Body of pancreas (tissue), 4 donors: Measurements from ENCODE around the gene RPUSD1. TPM values are rescaled to one million over a fixed set of nuclear protein-coding genes. Genes with fewer than 3 reads are reported as not detected.

Experiments used
- ATAC-seq: fragments of 150-250 bp; one replicate; pipeline ENCODE4 v1.9.1; 2016
- DNase-seq, 4 donors: peaks; one replicate each; pipeline ENCODE4 v3.0.0-alpha.2; 2019
- H3K27ac ChIP-seq, 4 donors: fragments of 200-600 bp; sonication (generic); 1 replicate in 3 of 4; 2 replicates in 1 of 4; pipeline versions ENCODE4 v1.5.1 to v1.6.1; 2016 to 2019; ENCODE audit warnings: mild to moderate bottlenecking in 1 of 4, mixed read lengths in 1 of 4, moderate library complexity in 1 of 4
- H3K27me3 ChIP-seq, 2 donors: fragments of 200-600 bp; sonication (generic); one replicate each; pipeline ENCODE4 v1.6.0; 2016; ENCODE audit warnings: mild to moderate bottlenecking in 1 of 2
- H3K36me3 ChIP-seq, 2 donors: fragments of 200-600 bp; sonication (generic); replicated peaks in 1 of 2; 2 replicates each; pipeline ENCODE4 v1.5.1; 2016; ENCODE audit warnings: low read depth in 2 of 2; ENCODE audit not compliant: insufficient read depth in 1 of 2
- H3K4me1 ChIP-seq: fragments of 200-600 bp; sonication (generic); one replicate; pipeline ENCODE4 v1.6.0; 2016
- H3K4me3 ChIP-seq, 2 donors: fragments of 200-600 bp; sonication (generic); 1 replicate in 1 of 2; 2 replicates in 1 of 2; pipeline ENCODE4 v1.5.1; 2016 to 2019
- H3K9me3 ChIP-seq, 3 donors: fragments of 200-600 bp; sonication (generic); 1 replicate in 2 of 3; 2 replicates in 1 of 3; pipeline ENCODE4 v1.5.1; 2016
- POLR2A ChIP-seq, 3 donors: fragments of 450-650 bp; IDR thresholded peaks; one replicate each; pipeline ENCODE4 v1.6.1; 2016; ENCODE audit warnings: antibody characterized with exemption in 3 of 3, mild to moderate bottlenecking in 2 of 3
- WGBS, 2 donors: methylation state at CpG; one replicate each; pipeline ENCODE4 v1.1.5; 2017; 5-methylcytosine and 5-hydroxymethylcytosine counted together
- intact Hi-C: fragments of 100-400 bp; cut with DNase I; formaldehyde crosslinking; loops from one replicate; pipeline ENCODE4 v1.15.1; 2023
- total RNA-seq, 2 donors: library from RNA; depleted of rRNA; stranded (reverse); fragments of >200 nt; gene quantifications; one replicate each; pipeline ENCODE4 v1.1.0, GENCODE V29; 2016
- TF ChIP-seq, protein P1 (sequence below), 7 experiments: fragments of 450-650 bp in 4 of 7; fragments of 200-600 bp in 3 of 7; sonication (generic) in 3 of 7; IDR thresholded peaks; one replicate each; pipeline ENCODE4 v1.5.1; 2016 to 2019; ENCODE audit warnings: antibody characterized with exemption in 7 of 7

RPUSD1 gene
- total RNA-seq, 2 donors from 2014 or later = 19.7 to 31.3 TPM

DNA sequence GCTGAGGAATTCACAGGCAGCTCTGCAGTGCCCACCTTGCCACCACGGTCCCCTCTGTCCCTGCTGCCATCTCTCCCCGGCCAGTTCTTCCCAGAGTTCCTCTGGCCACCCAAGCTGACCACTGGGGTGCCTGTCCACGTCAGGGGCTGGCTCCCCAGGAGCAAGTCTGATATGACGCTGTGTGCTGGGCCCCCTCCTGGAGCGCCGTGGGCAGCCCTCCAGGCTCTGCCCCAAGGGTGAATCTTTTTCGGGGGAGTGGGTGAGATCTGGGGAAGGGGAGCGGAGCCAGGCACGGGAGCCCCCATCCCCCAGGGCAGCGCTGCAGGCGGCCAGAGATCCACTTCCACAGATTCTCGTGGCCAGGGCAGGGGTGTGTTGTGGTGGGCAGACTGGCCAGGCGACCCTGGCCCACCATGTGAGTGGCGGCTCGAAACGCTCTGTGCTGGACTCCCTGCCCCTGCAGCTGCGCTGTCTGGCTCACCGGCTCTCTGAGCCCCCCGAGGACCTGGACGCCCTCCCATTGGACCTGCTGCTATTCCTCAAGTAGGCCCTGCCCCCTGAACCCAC, 23.9 kb downstream of the RPUSD1 start:
- Histone ChIP-seq H3K27ac (no peak overlapping the region), H3K4me1 (no peaks in the 10 kb centered on the region), H3K9me3 (no peaks in the 10 kb centered on the region), H3K4me3 (no peak overlapping the region), H3K27me3 (no peaks in the 10 kb centered on the region), H3K36me3 (no peaks in the 10 kb centered on the region)
- no peak for ATAC-seq
- no peak for TF ChIP-seq POLR2A (IDR thresholded peaks at IDR 0.05)
- TF ChIP-seq, protein P1, sequence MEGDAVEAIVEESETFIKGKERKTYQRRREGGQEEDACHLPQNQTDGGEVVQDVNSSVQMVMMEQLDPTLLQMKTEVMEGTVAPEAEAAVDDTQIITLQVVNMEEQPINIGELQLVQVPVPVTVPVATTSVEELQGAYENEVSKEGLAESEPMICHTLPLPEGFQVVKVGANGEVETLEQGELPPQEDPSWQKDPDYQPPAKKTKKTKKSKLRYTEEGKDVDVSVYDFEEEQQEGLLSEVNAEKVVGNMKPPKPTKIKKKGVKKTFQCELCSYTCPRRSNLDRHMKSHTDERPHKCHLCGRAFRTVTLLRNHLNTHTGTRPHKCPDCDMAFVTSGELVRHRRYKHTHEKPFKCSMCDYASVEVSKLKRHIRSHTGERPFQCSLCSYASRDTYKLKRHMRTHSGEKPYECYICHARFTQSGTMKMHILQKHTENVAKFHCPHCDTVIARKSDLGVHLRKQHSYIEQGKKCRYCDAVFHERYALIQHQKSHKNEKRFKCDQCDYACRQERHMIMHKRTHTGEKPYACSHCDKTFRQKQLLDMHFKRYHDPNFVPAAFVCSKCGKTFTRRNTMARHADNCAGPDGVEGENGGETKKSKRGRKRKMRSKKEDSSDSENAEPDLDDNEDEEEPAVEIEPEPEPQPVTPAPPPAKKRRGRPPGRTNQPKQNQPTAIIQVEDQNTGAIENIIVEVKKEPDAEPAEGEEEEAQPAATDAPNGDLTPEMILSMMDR (IDR thresholded peaks at IDR 0.05) = no peak
- 54 to 90% methylated on average over 2 to 20 of the region's 20 CpGs for WGBS, 2 donors
- no peak for DNase-seq
- intact Hi-C loops = no loop called here

DNA sequence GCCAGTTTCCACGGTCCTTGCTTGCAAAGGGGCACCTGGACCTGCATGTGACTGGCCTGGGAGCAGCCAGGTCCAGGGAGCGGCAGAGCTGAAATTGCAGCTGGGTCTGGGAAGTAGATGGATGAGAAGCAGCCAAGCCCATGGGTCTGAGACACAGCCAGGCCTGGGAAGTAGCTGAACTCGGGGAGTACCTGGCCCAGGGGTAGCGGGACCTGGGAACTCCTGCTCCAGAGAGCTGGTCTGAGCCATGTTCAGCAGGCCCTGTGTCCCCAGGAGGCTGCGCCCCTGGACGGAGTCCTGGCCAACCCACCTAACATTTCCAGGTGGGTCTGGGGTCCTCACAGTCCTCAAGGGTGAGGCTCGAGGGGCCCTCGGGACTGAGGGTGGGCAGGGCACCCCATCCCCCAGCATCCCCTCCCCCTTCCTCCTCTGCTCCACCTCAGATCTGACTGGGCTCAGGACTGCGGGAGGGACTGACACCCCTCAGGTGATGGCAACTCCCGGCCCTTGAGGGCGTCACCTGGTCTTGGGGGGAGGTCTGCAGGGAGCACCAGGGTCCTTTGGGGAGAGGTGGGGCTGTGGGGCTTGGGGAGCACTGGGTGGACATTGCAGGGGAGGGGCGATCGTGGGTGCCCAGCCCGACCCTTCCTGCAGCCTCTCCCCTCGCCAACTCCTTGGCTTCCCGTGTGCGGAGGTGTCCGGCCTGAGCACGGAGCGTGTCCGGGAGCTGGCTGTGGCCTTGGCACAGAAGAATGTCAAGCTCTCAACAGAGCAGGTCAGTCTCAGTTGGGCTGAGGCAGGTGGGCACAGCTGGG, 24.6 kb downstream of the RPUSD1 start:
- DNase-seq = no peak
- H3K36me3 ChIP-seq = no peaks in the 10 kb centered on the region
- no peak for ATAC-seq

DNA sequence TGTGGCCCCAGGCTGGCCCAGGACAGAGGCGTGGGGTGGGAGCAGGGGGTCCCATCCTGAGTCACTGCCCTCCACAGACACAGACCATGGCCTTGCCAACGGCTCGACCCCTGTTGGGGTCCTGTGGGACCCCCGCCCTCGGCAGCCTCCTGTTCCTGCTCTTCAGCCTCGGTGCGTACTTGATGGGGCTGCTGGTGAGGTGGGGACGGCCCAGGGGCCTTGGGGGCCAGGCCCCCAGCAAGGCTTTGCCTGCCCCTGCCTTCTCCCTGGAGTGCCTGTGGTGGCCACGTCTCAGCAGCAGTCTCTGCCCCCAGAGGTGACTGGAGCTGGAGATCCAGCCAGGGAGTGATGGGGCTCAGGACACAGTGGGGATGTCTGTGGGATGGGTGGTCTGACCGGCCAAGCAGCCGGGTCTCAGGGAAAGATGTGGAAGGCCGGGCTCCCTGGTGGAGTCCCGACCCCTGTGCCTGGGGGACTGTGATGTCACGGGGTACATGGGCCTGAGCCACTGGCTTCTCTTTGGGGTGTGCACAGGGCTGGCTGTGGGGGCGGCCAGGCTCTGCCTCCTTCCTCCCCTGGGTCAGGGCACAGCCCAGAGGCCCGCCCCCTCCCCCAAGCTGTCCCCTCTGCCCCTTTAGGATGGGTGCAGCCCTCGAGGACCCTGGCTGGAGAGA, 25.4 kb downstream of the RPUSD1 start:
- Histone ChIP-seq H3K4me3 (no peak overlapping the region), H3K27me3 (no peaks in the 10 kb centered on the region), H3K36me3 (no peaks in the 10 kb centered on the region), H3K9me3 (no peaks in the 10 kb centered on the region), H3K27ac (no peak overlapping the region), H3K4me1 (no peaks in the 10 kb centered on the region)
- no peak for TF ChIP-seq POLR2A (IDR thresholded peaks at IDR 0.05)
- TF ChIP-seq, protein P1 (IDR thresholded peaks at IDR 0.05) = no peak
- ATAC-seq = no peak
- no peak for DNase-seq
- 43 to 66% methylated on average over 4 to 16 of the region's 17 CpGs for WGBS, 2 donors
- intact Hi-C loops = no loop called here

More for the DNA sequence above, 24.6 kb downstream of the RPUSD1 start:
- no peak for TF ChIP-seq POLR2A (IDR thresholded peaks at IDR 0.05)
- TF ChIP-seq, protein P1 (IDR thresholded peaks at IDR 0.05) = no peak
- H3K4me1 ChIP-seq = no peaks in the 10 kb centered on the region
- H3K27ac ChIP-seq = no peak overlapping the region
- no peaks in the 10 kb centered on the region for H3K27me3 ChIP-seq
- intact Hi-C loops = no loop called here
- H3K9me3 ChIP-seq = no peaks in the 10 kb centered on the region
- 56 to 59% methylated on average over 7 to 20 of the region's 21 CpGs for WGBS, 2 donors
- H3K4me3 ChIP-seq = no peak overlapping the region

DNA sequence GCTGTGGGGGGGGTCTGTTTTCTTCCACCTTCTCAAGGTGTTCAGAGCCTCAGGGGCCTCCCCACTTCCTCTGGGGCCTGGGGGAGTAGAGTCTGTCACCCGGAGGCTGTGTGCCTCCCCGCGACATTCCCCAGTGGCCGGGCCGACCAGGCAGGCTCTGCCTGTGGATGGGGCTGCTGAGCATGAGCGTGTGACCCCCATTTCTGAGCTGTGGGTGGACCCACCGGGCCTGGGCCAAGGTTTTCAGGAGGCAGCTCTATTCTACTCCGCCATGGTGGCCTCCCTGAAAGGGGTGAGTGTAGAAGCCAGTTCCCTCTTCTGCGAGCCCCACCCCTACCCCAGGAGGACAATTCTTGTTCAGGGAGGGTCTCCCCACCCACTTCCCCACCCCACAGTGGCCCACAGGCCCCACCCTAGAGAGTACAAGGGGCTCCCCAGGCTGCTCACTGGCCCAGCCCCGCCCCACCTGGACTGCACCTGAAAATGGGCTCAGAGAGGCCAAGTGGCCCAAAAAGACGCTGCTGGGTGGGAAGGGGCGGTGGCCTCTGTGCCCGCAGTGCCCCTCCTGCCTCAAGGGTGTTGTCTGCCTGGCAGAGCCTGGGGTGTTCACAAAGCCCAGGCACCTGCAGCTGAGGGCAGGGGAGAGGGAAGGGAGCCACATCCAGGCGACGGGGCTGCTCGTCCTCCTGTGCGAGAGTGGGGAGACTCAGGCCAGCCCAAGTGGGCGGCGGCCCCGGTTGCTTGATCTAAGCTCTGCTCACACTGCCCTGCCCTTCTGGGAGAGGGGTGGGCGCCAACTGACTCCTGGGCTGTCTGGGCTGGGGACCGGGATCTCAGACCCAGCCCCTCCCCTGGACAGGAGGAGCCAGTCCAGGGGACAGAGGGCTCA, 26.3 kb downstream of the RPUSD1 start:
- intact Hi-C loops = no loop called here
- no peak overlapping the region for H3K4me3 ChIP-seq
- DNase-seq (no peak), ATAC-seq (no peak)
- no peaks in the 10 kb centered on the region for H3K36me3 ChIP-seq
- H3K4me1 ChIP-seq = no peaks in the 10 kb centered on the region
- TF ChIP-seq POLR2A (IDR thresholded peaks at IDR 0.05) = no peak
- TF ChIP-seq, protein P1 (IDR thresholded peaks at IDR 0.05) = no peak
- H3K27ac ChIP-seq = no peak overlapping the region
- H3K9me3 ChIP-seq = no peaks in the 10 kb centered on the region
- no peaks in the 10 kb centered on the region for H3K27me3 ChIP-seq
- 62 to 71% methylated on average over 2 to 21 of the region's 22 CpGs for WGBS, 2 donors
